T-helper 1 cell treated with Interleukin-12 subunit alpha and Interleukin-12 subunit beta and Interleukin-4 antibody, amounts not matched to agents 30 μg/mL and 1 μg/mL, for 36 hours (primary cell): ENCODE data around the gene GINM1.

ENCODE experiments used
- H3K27ac Mint-ChIP-seq: one replicate; pipeline ENCODE4 v1.8.0; 2021; ENCODE audit warnings: mild to moderate bottlenecking, mixed read lengths
- H3K27me3 Mint-ChIP-seq: one replicate; pipeline ENCODE4 v1.8.0; 2021; ENCODE audit warnings: low read depth, mixed read lengths
- H3K36me3 Mint-ChIP-seq: one replicate; pipeline ENCODE4 v1.8.0; 2021; ENCODE audit warnings: low read depth, mixed read lengths
- H3K4me1 Mint-ChIP-seq: one replicate; pipeline ENCODE4 v1.8.0; 2021; ENCODE audit warnings: low read depth, mixed read lengths
- H3K4me3 Mint-ChIP-seq: one replicate; pipeline ENCODE4 v1.8.0; 2021; ENCODE audit warnings: mild to moderate bottlenecking, moderate library complexity, mixed read lengths
- H3K9me3 Mint-ChIP-seq: one replicate; pipeline ENCODE4 v1.8.0; 2021; ENCODE audit warnings: mixed read lengths

The GINM1 gene, protein sequence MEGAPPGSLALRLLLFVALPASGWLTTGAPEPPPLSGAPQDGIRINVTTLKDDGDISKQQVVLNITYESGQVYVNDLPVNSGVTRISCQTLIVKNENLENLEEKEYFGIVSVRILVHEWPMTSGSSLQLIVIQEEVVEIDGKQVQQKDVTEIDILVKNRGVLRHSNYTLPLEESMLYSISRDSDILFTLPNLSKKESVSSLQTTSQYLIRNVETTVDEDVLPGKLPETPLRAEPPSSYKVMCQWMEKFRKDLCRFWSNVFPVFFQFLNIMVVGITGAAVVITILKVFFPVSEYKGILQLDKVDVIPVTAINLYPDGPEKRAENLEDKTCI

GRCh38 chr6:149565527-149566409, at the start of gene GINM1:
Gene GINM1 (plus strand): TSS chr6:149566375. CDS start chr6:149566415, 40 bp downstream.
- Mint-ChIP-seq H3K4me1 (peaks cover 16% of the 10 kb centered on the region), H3K27me3 (peaks cover 7% of the 10 kb centered on the region), H3K36me3 (no peaks in the 10 kb centered on the region), H3K27ac (peak within 1 kb of the TSS; percentile 88), H3K4me3 (peak within 1 kb of the TSS; percentile 93), H3K9me3 (no peaks in the 10 kb centered on the region)

GRCh38 chr6:149529650-149530049, 36.5 kb upstream of the GINM1 start:
- H3K36me3 Mint-ChIP-seq = peaks cover 33% of the 10 kb centered on the region
- H3K9me3 Mint-ChIP-seq = no peaks in the 10 kb centered on the region
- H3K4me3 Mint-ChIP-seq = no peak overlapping the region
- H3K27me3 Mint-ChIP-seq = no peaks in the 10 kb centered on the region
- H3K27ac Mint-ChIP-seq = no peak overlapping the region
- peaks cover 4% of the 10 kb centered on the region for H3K4me1 Mint-ChIP-seq

DNA sequence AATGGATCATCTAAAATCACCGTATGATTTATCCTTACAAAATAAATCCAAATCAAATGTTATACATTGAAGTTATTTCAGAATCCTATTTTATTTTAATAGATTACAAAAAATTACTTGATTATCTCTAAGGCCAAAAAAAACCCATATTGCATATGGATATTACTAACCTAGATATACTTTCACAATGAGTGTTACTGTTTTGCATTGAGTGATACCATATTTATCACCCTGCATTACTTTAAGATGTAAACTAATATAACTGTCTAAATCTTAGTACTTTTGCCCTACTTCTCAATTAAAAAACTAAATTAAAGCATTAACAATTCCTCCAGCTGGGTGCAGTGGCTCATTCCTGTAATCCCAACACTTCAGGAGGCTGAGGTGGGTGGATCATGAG, 31.4 kb upstream of the GINM1 start:
- Mint-ChIP-seq H3K36me3 (peaks cover 34% of the 10 kb centered on the region), H3K4me1 (no peaks in the 10 kb centered on the region), H3K4me3 (no peak overlapping the region), H3K27me3 (no peaks in the 10 kb centered on the region), H3K9me3 (no peaks in the 10 kb centered on the region), H3K27ac (no peak overlapping the region)

- Mint-ChIP-seq H3K27me3 (no peaks in the 10 kb centered on the region), H3K36me3 (peaks cover 25% of the 10 kb centered on the region), H3K27ac (no peak overlapping the region), H3K4me1 (peaks cover 28% of the 10 kb centered on the region), H3K4me3 (no peak overlapping the region), H3K9me3 (no peaks in the 10 kb centered on the region)
These were observed 25.0 kb upstream of the GINM1 start for GRCh38 chr6:149541139-149541538.

DNA sequence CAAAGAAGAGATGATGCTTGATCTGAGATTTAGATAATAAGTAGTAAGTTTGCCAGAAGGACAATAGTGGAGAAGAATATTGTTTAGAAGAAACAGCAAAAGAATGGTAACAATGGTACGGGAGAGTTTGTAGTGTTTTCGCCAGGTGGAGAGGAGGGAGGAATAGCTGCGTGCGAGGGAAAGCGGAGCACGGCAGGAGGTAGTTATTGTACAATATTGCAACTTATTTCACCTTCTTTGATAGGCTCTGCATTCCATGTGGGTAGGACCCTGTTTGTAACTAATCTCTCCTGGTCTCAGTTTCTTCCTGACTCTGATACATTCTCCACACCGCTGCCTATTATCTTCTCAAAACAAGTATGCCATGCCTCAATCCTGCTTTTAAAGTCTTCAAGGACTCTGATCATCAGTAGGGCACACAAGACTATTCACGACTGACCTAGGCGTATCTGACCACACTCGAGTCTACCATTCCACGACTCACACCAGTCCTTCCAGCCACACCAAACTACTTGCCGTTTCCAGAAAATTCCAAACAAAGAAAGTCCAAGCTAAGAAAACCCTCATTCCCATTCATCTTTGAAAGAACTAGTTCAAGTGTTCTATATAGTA, 21.4 kb upstream of the GINM1 start:
- Mint-ChIP-seq H3K4me3 (peak overlapping the region; percentile 97), H3K4me1 (peaks cover 33% of the 10 kb centered on the region), H3K27ac (peak overlapping the region; percentile 99), H3K27me3 (peaks cover 12% of the 10 kb centered on the region), H3K9me3 (no peaks in the 10 kb centered on the region), H3K36me3 (peaks cover 12% of the 10 kb centered on the region)

DNA sequence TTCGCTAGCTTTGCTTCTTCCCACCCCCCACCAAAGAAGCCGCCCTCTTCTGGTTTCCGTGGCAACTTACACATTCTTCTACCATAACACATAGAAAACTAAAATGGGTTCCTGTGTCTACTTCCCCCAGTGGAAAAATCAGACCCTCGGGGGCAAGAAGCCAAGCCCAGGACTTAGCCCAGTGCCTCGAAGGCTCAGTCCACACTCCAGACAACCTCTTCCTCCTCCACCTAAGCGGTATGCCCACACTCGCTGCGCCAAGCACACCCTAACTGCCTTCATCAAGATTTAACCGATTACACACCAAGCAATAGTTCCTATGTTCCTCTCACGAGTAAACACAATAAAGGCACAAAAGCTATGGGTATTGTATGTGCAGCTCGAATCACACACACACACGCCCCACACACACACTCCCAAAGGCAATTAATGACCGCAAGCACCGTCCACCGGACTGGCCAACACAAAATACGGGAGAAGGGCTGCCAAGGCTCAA, 20.9 kb upstream of the GINM1 start:
- H3K9me3 Mint-ChIP-seq = no peaks in the 10 kb centered on the region
- H3K4me1 Mint-ChIP-seq = peaks cover 33% of the 10 kb centered on the region
- H3K4me3 Mint-ChIP-seq = peak overlapping the region; percentile 97
- H3K27me3 Mint-ChIP-seq = peaks cover 14% of the 10 kb centered on the region
- H3K36me3 Mint-ChIP-seq = peaks cover 12% of the 10 kb centered on the region
- H3K27ac Mint-ChIP-seq = peak overlapping the region; percentile 99

- Mint-ChIP-seq H3K9me3 (no peaks in the 10 kb centered on the region), H3K4me1 (peaks cover 33% of the 10 kb centered on the region), H3K36me3 (peaks cover 9% of the 10 kb centered on the region), H3K27ac (peak within 1 kb of the TSS; percentile 99), H3K27me3 (peaks cover 14% of the 10 kb centered on the region), H3K4me3 (peak within 1 kb of the TSS; percentile 97)
These were observed 20.3 kb upstream of the GINM1 start, which contains the start of gene PPIL4 for GRCh38 chr6:149545754-149546471. Gene PPIL4 (minus strand): TSS chr6:149546043. CDS start chr6:149546005, 38 bp downstream.

DNA sequence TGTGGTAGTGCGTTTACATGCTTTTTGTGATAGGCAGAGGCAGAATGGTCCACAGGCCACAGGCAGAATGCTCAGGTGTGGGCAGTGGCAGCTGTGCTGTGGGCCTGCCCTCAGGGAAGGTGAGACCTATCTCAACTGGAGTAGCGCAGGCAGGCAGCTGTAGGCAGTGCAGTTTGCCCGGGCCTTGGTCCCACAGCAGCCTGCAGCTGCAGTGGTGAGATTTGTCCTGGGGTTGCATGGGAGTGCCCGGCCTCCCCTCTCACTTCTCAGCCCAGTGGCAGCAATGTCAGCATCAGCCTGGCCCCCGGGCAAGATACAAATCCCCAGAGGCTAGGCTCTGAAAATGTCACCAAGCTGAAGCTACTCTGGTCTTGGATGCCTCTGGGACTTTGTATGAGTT, 14.3 kb upstream of the GINM1 start:
- Mint-ChIP-seq H3K4me3 (no peak overlapping the region), H3K27me3 (peaks cover 40% of the 10 kb centered on the region), H3K36me3 (no peaks in the 10 kb centered on the region), H3K9me3 (no peaks in the 10 kb centered on the region), H3K4me1 (peaks cover 5% of the 10 kb centered on the region), H3K27ac (no peak overlapping the region)

- H3K27me3 Mint-ChIP-seq = peaks cover 63% of the 10 kb centered on the region
- H3K4me3 Mint-ChIP-seq = no peak overlapping the region
- H3K9me3 Mint-ChIP-seq = no peaks in the 10 kb centered on the region
- H3K27ac Mint-ChIP-seq = no peak overlapping the region
- no peaks in the 10 kb centered on the region for H3K4me1 Mint-ChIP-seq
- no peaks in the 10 kb centered on the region for H3K36me3 Mint-ChIP-seq
These were observed 8.1 kb upstream of the GINM1 start for GRCh38 chr6:149558029-149558428.

- Mint-ChIP-seq H3K36me3 (no peaks in the 10 kb centered on the region), H3K9me3 (no peaks in the 10 kb centered on the region)
These were observed 6.8 kb upstream of the GINM1 start for GRCh38 chr6:149559389-149559788.

GRCh38 chr6:149560736-149561135, 5.4 kb upstream of the GINM1 start:
- Mint-ChIP-seq H3K36me3 (no peaks in the 10 kb centered on the region), H3K27me3 (peaks cover 54% of the 10 kb centered on the region), H3K4me1 (peaks cover 7% of the 10 kb centered on the region), H3K4me3 (no peak overlapping the region), H3K27ac (no peak overlapping the region), H3K9me3 (no peaks in the 10 kb centered on the region)

More at GRCh38 chr6:149559389-149559788, 6.8 kb upstream of the GINM1 start:
- H3K4me3 Mint-ChIP-seq = no peak overlapping the region
- H3K27me3 Mint-ChIP-seq = peaks cover 62% of the 10 kb centered on the region
- H3K4me1 Mint-ChIP-seq = peaks cover 2% of the 10 kb centered on the region
- no peak overlapping the region for H3K27ac Mint-ChIP-seq

- no peaks in the 10 kb centered on the region for H3K36me3 Mint-ChIP-seq
- H3K27ac Mint-ChIP-seq = no peak overlapping the region
- H3K4me1 Mint-ChIP-seq = peaks cover 16% of the 10 kb centered on the region
- no peaks in the 10 kb centered on the region for H3K9me3 Mint-ChIP-seq
- H3K4me3 Mint-ChIP-seq = no peak overlapping the region
- H3K27me3 Mint-ChIP-seq = peaks cover 30% of the 10 kb centered on the region
These were observed 2.8 kb upstream of the GINM1 start for GRCh38 chr6:149563203-149563927.

DNA sequence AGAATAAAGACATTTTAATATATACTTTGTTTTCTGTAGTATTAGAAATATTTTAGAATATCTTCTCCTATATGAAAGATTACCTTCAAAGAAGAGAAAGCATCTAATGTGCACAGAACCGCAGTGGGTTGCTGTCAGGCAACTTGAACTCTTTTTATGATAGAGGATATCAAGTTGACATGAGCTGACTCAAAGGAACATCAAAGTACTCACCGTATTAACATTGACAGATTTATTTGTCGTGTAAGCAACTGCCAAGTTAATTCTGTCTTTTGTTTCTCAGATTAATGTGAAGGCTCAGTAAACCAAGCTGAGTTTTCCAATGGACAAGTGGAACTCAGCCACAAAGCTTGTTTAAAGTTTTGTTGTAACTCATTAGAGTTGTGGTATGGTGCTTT, 2.2 kb upstream of the GINM1 start:
- H3K27ac Mint-ChIP-seq = no peak overlapping the region
- no peaks in the 10 kb centered on the region for H3K9me3 Mint-ChIP-seq
- H3K27me3 Mint-ChIP-seq = peaks cover 25% of the 10 kb centered on the region
- H3K36me3 Mint-ChIP-seq = no peaks in the 10 kb centered on the region
- H3K4me1 Mint-ChIP-seq = peaks cover 16% of the 10 kb centered on the region
- H3K4me3 Mint-ChIP-seq = no peak overlapping the region
